Stimulated activated CD4-positive, alpha-beta T cell treated with anti-CD3 and anti-CD28 coated beads, Interleukin-4, amount 100 ng/mL, for 1 hour (primary cell): ENCODE measurements around the gene GZMM.

Source experiments
- DNase-seq: peaks from one replicate; pipeline ENCODE4 v3.0.0-alpha.2; 2020

Gene GZMM

DNA sequence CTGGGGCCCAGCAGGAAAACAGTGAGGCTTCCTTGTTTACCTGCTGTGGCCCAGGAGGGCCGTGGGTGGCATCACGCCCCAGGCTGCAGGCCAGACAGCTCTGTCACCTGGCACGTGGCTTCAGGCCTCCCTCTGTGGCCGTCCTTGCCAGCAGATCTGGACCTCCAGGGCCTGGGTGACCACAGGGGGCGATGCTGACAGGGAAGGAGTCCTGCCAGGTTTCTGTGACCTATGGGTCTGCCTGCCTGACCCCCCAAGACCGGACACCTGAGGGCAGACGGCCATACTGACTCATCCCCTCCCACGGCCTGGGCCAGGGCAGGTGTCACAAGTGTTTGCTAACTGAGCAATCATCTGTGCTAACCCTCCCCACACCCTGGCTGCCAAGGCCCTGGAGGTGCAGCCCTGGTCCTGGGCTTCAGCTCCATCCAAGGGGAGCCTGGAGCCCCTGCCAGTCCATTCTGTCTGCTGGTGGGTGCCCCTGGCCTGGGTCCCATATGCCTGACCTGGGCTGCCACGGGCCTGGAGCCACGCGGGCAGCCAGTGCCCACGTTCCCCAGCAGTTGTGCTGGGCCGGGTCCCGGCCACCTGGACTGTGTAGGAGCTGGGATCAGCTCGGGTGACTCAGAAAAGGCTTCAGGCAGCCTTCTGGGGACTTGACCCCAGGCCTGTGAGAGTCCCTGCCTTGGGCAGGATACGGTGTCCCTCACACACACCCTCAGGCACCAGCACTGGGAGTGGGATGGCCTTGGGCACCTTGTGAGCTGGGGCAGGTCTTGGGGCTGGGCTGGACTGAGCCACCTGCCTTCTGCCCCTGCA, 8.6 kb upstream of the GZMM start:
- DNase-seq, result no peak

DNA sequence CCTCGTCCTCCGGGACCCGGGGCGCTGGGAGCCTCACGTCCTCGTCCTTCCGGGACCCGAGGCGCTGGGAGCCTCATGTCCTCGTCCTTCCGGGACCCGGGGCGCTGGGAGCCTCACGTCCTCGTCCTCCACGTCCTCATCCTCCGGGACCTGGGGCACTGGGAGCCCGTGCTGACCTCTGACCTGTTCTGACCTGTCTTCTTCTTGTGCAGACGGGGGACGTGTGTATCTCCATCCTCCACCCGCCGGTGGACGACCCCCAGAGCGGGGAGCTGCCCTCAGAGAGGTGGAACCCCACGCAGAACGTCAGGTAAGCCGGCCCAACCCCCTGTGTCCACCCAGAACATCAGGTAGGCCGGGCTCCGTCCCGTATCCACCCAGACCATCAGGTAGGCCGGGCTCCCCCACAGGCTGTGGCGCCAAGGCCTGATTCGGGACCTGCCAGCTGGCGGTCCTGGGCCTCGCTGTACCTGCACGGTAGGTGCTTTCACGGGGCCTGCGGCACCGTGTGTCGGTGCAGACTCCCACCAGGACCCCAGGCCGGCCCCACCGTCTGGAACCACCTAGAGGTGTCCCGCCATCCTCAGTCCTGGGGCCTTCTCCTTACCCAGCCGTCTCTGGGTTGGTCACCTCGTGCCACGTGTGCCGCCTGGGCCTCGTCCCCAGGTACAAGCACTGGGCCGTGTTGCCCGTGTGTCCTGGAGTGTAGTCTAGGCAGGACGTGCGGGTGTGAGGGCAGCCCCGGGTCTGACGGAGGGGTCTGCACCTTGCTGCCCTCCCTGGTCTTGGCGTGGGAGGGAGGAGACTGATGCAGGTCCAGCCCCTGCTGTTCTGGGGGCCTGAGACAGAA, 7.6 kb upstream of the GZMM start:
- DNase-seq, result no peak

DNA sequence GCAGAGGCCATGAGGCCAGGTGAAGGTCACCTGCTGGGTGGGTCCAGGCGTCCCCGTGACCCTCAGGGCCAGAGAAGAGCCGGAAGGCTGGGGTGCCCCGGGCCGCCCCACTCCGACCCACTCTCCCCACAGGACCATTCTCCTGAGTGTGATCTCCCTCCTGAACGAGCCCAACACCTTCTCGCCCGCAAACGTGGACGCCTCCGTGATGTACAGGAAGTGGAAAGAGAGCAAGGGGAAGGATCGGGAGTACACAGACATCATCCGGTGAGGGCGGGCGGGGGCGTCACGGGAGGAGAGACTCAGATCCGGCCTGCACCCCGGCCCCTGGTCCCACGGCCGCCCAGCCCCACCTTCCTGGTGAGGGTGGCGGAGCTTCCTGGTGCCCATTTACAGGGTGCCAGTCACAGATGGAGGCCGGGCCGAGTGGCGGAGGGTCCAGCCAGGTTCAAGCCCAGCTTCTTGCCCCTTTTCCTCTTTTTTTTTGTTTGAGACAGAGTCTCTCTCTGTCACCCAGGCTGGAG, 6.9 kb upstream of the GZMM start:
- DNase-seq, result no peak

DNA sequence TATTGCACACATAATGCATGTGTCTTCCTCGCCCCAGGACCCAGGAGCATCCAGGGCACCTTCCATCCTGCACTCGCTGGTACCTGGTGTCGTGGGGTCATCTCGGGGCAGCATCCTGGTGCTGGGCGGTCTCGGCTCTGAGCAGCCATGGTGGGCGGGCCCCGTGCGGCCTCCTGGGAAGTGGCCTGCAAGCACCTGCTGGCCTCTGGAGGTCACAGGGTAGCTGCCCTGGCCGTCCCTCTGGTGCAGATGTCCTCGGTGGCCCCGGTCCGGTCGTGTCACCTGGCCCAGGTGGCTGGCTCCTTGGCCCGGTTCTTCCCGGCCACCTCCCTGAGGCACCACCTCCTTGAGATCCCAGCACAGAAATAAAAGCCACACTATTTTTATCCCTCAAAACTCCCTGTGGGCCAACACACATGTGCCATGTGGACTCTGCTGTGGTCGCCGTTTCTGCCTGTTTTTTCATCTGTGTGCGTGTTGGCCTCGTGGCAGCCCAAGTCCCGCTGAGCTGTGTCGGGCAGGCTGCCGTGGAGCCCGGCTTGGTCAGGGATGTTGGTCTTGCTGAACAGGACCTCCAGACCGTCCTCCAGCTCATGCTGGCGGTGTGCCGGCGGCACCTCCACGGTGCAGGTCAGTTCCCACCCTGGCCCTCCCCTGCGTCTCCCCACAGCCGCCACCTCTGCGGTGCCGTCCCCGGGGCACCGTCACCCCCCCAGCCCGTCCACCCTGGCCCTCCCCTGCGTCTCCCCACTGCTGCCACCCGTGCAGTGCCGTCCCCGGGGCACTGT, 5.0 kb upstream of the GZMM start:
- no peak for DNase-seq

DNA sequence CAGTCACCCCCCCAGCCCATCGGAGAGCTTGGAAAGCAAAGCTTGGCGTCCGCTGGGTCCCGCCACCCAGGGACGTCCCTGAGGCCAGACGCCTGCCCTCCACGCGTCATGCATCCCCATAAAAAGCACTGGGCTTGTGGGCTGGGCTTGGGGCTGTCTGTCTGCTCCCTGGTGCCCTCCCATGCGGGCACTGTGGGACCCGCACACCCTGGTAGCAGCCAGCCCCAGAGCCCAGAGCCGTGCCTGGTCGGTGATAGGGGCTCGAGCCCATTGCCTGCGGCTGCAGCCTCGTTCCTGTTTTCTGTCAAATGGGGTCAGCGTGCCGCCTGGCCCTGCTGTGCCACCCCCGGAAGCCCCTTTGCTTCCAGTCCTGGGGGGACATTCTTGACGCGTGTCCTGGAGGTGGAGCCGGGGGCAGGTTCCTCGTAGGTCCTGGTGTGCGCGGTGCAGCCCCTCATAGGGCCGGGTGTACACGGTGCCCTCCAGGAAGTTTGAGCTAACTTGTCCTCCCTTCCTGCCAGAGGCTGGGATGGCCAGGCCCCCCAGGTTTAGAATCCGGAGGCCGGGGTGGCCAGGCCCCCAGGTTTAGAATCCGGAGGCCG, 4.3 kb upstream of the GZMM start:
- no peak for DNase-seq

DNA sequence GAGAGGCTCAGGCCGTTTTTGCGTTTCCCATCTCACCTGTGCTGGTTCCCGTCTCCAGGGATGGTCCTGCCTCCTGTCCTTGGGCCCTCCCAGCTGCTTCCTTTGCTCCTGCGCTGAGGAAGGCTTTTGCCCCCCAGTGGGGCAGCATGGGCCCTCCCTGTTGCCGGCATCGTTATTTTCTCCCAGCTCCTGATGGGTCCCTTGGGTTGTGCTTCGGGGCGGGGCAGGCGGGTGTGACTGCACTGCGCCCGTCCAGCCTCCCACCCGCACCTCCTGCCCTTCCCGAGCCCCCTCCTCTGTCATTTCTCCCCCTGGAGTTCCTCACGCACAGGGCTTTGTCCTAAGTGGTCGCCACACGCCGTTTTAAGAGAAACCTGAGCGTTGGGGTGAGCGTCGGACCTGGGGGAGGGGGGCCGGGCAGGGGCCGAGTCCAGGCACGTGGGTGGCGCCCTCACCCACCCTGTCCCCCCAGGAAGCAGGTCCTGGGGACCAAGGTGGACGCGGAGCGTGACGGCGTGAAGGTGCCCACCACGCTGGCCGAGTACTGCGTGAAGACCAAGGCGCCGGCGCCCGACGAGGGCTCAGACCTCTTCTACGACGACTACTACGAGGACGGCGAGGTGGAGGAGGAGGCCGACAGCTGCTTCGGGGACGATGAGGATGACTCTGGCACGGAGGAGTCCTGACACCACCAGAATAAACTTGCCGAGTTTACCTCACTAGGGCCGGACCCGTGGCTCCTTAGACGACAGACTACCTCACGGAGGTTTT, 2.8 kb upstream of the GZMM start:
- DNase-seq, result no peak

DNA sequence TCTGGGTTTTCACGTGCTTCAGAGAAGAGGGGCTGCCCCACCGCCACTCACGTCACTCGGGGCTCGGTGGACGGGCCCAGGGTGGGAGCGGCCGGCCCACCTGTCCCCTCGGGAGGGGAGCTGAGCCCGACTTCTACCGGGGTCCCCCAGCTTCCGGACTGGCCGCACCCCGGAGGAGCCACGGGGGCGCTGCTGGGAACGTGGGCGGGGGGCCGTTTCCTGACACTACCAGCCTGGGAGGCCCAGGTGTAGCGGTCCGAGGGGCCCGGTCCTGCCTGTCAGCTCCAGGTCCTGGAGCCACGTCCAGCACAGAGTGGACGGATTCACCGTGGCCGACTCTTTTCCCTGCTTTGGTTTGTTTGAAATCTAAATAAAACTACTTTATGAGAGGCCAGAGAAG, 2.2 kb upstream of the GZMM start:
- no peak for DNase-seq

DNA sequence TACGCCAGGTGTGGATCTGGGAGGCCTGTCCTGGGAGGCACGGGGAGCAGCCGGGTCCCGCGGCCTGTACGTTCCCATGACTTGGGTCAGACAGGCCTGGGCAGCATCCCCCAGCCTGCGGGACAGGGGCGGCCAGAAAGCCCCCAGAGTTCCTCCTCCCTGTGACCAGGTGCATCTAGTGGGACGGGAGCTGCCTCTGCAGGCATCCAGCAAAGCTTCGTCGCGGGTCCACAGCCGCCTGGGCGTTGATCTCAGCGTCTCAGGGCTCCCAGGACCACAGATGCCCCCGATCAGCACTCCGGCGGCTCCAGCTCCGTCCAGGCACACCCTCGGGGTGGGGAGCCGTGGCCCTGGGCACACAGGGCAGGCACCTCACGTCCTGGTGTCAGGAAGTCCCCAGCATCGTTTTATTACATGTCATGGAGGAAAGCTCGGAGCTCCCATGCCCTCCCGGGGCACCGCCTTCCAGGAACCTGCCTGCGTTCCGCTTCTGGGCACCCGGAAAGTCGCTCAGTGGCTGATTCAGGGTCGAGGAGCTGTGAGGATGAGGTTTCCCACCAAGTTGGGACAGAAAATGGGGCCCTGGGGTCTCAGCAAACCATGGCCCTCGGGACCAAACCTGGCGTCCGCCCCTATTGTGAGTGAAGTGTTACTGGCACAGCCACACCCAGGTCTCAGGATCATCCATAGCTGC, 1.5 kb upstream of the GZMM start:
- no peak for DNase-seq

DNA sequence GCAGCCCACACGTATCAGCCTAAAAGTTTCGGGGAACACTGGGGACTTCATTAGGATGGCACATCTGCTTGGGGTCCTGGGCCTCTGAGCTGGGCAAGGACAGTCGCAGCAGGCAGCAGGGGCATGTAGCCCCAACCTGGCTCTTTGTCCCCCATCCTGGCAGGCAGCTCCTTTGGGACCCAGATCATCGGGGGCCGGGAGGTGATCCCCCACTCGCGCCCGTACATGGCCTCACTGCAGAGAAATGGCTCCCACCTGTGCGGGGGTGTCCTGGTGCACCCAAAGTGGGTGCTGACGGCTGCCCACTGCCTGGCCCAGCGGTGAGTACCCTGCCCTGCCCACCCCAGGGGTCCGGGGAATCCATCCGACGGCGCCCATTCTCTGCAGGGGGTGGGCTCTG, 3.3 kb downstream of the GZMM start:
- no peak for DNase-seq

DNA sequence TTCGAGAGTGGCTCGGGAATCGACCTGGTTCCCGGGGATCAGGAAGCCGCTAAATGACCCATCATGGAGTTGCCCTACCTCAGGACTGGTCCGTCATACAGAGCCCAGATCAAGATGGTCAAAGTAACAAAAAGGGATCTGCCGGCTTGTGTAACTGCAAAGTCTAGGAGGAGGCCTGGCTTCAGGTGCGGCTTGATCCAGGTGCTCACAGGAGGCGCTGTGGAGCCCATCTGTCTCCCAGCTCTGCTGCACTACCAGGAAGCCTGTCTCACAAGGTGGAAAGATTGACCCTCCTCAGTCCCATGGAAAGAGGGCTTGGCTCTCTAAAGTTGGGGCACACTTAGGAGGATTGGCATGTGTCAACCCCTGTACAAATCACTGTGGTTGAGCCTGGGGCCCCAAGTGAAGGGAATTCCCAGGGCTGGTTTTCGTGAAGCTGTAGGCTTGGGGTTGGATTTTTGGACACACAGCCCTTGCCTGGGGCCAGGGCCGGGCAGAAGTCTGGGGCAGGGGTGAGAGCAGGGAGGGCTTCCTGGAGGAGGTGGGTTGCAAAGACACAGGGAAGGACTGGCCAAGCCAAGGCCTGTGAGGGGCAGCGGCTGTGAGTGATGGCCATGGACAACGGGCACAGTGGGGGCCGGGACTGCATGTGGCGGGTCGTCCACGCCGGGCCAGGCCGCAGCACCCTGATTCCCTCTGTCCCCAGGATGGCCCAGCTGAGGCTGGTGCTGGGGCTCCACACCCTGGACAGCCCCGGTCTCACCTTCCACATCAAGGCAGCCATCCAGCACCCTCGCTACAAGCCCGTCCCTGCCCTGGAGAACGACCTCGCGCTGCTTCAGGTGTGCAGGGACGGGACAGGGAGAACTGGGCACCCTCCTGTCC, 4.2 kb downstream of the GZMM start:
- no peak for DNase-seq

DNA sequence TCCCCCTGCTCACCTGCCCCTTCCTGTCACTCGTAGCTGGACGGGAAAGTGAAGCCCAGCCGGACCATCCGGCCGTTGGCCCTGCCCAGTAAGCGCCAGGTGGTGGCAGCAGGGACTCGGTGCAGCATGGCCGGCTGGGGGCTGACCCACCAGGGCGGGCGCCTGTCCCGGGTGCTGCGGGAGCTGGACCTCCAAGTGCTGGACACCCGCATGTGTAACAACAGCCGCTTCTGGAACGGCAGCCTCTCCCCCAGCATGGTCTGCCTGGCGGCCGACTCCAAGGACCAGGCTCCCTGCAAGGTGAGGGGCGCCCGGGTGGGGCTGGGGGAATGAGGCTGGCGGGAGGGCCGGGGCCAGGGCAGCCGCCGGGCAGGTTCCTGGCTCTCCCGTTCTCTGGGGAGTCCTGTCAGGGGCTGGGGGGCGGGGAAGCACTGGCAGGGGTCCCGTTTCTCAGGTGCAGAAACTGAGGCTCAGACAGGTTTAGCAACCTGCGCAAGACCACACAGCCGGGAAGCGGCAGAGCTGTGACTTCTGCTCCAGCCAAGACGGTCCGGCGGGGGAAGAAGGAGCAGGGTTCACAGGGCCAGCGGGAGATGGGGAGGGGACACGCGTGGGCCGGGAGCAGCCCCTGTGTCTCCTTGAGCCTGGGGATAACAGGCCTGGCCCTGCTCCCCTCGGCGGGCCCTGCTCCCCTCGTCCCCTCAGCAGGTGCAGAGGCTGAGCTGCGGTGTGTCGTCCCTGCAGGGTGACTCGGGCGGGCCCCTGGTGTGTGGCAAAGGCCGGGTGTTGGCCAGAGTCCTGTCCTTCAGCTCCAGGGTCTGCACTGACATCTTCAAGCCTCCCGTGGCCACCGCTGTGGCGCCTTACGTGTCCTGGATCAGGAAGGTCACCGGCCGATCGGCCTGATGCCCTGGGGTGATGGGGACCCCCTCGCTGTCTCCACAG, 5.3 kb downstream of the GZMM start:
- no peak for DNase-seq

DNA sequence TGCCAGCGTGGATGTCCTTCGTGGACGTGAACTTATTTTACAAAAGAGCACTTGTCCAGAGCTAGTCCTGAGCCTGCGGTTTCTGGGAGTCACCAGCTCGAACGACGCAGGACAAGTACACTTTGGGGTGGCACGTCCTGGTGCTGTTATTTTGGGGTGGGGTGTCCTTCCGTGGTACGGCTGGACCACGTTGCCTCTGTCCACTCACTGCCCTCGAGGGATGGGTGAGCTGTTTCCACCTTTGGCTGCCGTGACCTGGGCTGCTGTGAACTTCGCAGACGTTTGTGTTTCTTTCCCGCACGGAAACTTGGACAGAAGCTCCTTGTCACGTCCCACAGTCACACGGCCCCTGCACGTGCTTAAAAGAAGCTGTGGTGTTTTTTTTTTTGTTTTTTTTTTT, 11.0 kb downstream of the GZMM start:
- DNase-seq, result no peak

DNA sequence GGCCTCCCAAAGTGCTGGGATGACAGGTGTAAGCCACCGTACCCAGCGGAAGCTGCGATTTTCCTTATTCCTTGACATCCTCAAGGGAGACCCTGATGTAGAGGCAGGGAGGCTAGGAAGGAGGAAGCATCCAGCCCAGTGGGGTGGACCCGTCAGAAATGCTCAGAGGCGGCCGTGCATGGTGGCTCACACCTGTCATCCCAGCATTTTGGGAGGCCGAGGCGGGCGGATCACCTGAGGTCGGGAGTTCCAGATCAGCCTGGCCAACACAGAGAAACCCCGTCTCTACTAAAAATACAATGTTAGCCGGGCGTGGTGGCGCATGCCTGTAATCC, 11.6 kb downstream of the GZMM start:
- no peak for DNase-seq

DNA sequence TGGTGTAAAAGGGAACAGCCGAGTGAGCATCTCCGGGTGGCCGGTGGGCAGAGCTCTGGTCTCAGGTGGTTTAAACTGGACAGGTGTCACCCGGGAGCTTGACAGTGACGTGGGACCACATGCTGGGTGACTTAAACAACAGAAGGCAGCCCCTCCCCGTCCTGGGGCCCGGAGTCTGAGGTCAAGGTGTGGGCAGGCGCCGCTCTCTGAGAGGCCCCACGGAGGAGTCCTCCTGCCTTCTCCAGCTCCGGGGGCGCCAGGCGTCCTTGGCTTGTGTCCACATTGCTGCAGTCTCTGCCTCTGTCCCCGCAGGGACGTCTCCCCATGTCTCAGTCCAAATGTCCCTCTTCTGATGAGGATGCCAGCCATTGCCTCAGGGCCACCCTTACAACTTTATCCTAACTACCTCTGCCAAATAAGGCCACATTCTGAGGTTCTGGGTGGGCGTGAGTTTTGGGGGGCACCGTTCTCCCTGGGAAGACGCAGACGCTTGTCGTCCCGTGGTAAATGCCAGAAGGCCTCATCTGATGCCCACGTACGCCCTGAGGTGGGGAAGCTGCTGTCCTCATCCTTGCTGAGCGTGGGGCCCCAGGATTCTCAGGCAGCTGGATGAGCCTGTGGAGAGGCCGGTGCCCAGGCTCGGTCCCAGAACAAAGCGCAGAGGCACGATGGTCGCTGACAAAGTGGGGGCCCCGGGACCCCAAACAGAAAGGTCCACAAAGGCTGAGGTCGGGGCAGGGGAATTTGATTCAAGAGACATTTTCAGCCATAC, 12.9 kb downstream of the GZMM start:
- no peak for DNase-seq

DNA sequence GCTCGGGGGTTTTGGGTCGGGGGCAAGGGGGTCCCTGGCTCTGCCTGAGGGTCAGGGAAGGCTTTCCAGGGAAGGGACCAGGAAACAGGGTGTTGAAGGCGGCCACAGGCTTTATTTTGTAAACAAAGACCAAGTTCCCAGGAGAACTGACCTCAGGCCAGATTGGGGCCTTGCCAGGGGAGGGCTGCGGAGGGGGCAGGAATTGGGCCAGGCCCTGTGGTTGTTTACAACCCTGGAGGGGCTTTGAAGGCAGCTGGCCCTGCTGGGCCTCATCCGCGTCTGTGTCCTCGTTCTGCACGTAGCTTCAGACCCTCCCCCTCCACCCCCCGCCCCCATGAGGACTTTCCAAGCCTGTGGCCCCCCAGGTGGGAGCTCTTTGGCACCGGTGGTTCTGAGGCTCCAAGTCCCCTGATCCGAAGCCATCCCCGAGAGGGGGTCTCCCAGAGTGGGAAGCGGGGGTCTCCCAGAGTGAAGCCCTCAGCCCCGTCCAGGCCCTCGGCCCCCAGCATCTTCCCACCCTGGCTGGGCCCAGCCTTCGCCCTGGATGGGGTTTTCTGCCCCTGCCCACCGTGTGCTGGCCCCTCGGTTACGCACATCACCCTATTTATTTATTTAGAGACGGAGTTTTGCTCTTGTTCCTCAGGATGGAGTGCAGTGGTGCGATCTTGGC, 15.1 kb downstream of the GZMM start:
- no peak for DNase-seq

DNA sequence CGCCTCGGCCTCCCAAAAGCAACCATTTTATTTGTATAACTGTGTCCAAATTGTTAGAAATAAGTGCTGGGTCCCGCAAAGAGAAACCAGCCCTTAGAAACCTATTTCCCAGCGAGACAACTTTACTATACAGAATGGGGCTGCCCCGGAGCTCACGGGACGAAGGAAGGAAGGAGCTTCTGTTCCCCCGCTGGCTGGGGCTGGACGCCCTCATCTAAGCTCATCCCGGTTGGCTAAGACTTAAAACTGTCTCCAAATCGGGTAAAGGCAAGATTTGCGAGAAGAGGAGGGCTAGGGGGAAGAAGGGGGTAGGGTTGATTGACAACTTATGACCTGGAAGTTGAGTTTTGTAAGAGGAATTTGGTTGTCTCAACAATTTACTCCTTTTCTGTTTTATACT, 16.3 kb downstream of the GZMM start:
- DNase-seq, result no peak

DNA sequence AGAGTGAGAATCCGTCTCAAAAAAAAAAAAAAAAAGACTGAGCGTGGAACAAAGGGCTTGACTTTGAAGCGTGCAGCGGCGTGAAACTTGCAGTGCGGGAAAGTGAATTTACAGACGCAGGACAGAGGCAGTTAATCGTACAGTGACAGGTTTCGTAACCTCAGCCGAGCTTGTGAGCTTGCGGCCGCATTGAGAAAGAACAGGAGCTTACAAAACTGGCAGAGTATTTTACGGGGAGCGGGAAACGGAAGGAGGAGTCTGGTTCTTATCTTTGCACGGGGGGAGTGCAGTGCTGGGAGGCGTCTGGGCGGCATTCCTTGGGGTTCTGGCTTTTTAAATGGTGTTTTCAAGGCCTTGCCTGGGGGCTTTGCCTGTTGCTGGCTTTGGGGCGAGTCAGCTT, 22.6 kb downstream of the GZMM start:
- no peak for DNase-seq

DNA sequence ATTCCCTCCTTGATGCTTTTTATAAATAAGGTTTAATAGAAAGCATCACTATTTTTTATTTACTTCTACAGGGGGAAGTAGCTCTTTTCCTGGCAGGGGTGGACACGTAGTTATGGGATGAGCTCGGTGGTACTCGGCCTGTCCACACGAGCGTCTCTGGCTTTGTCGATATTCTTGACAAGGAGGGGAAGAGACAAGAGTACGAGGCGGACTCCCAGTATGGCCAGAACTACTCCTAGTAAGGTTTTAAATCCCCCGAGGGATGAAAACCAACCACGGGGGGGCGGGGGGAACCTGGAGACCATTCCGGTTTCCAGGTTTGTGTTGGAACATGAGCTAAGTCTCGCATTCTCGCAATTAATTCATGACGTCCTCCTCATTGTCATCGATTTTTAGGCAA, 23.0 kb downstream of the GZMM start:
- DNase-seq, result no peak
